ENCODE measurements around the gene DENND5A.

Gene DENND5A

DNA sequence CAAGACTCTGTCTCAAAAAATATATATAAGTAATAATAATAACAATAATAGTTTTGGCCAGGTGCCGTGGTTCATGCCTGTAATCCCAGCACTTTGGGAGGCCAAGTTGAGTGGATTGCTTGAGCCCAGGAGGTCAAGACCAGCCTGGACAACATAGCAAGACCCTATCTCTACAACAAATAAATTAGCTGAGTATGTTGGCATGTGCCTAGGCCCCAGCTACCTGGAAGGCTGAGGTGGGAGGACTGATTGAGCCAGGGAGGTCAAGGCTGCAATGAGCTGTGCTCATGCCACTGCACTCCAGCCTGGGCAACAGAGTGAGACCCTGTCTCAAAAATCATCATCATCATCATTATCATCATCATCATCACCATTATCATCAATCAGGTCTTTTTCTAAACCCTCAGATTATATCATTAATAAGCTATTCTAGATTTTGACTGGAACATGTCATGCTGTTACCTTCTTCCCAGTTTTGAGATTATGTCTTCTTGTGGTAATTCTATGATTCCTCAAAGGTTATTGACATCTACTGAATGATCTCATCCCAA is 39.3 kb downstream of the DENND5A start:
- TF ChIP-seq FOXP2 (optimal IDR thresholded peaks at IDR 0.05; ENCODE audit: borderline replicate concordance, extremely low read depth, extremely low read length, insufficient read depth) (no peak), SIN3A (IDR thresholded peaks at IDR 0.05; ENCODE audit: borderline replicate concordance, insufficient read depth, low read length) (no peak), TAF1 (IDR thresholded peaks at IDR 0.05; ENCODE audit: borderline replicate concordance, insufficient read depth, low read length) (no peak), POLR2AphosphoS5 (IDR thresholded peaks at IDR 0.05; ENCODE audit: low read depth, low read length) (no peak)
- TF ChIP-seq, protein P1, sequence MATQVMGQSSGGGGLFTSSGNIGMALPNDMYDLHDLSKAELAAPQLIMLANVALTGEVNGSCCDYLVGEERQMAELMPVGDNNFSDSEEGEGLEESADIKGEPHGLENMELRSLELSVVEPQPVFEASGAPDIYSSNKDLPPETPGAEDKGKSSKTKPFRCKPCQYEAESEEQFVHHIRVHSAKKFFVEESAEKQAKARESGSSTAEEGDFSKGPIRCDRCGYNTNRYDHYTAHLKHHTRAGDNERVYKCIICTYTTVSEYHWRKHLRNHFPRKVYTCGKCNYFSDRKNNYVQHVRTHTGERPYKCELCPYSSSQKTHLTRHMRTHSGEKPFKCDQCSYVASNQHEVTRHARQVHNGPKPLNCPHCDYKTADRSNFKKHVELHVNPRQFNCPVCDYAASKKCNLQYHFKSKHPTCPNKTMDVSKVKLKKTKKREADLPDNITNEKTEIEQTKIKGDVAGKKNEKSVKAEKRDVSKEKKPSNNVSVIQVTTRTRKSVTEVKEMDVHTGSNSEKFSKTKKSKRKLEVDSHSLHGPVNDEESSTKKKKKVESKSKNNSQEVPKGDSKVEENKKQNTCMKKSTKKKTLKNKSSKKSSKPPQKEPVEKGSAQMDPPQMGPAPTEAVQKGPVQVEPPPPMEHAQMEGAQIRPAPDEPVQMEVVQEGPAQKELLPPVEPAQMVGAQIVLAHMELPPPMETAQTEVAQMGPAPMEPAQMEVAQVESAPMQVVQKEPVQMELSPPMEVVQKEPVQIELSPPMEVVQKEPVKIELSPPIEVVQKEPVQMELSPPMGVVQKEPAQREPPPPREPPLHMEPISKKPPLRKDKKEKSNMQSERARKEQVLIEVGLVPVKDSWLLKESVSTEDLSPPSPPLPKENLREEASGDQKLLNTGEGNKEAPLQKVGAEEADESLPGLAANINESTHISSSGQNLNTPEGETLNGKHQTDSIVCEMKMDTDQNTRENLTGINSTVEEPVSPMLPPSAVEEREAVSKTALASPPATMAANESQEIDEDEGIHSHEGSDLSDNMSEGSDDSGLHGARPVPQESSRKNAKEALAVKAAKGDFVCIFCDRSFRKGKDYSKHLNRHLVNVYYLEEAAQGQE (IDR thresholded peaks at IDR 0.05; ENCODE audit: insufficient read depth in 1 of 2, low read depth in 2 of 2, low read length in 2 of 2) = no peak

DNA sequence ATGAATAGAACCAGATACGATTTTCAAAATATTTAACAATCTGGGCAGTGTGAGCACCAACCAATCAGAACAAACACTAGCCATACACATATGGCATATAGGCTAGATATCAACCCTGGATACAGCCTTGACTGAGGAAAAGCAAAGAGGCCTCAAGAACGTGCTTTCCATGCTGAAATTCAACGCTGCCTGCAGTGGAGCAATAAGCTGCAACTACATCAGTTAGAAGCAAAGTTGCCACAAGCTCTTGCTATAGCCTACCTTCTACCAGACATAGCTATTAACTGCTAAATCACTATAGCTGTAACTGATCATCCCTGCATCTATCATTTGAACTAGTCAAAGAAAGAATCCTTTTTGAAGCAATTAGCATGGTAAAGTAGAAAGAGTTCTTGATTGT is 42.5 kb downstream of the DENND5A start:
- TF ChIP-seq POLR2AphosphoS5 (IDR thresholded peaks at IDR 0.05; ENCODE audit: low read depth, low read length) = no peak
- no peak for TF ChIP-seq TAF1 (IDR thresholded peaks at IDR 0.05; ENCODE audit: borderline replicate concordance, insufficient read depth, low read length)
- no peak for TF ChIP-seq FOXP2 (optimal IDR thresholded peaks at IDR 0.05; ENCODE audit: borderline replicate concordance, extremely low read depth, extremely low read length, insufficient read depth)
- TF ChIP-seq, protein P1 (IDR thresholded peaks at IDR 0.05; ENCODE audit: insufficient read depth in 1 of 2, low read depth in 2 of 2, low read length in 2 of 2) = no peak
- TF ChIP-seq SIN3A (IDR thresholded peaks at IDR 0.05; ENCODE audit: borderline replicate concordance, insufficient read depth, low read length) = no peak

DNA sequence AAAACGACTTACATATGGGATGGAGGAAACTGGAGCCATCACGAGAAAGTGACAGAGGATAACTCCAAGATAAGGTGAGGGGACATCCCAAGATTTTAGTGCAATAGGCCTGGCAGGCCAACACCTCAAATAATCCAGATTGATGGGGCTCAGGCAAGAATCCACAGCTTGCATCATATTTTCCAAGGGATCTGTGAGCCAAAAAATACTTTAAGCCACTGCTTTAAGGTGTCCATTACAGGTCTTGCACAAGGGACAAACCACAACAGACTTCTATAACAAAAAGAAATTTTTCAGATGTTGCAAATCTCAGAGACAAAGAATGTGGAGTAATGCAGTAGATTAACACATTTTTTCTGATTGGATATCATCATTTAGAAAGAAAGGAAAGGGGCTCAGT is 45.6 kb downstream of the DENND5A start:
- TF ChIP-seq POLR2AphosphoS5 (IDR thresholded peaks at IDR 0.05; ENCODE audit: low read depth, low read length) (no peak), SIN3A (IDR thresholded peaks at IDR 0.05; ENCODE audit: borderline replicate concordance, insufficient read depth, low read length) (no peak), TAF1 (IDR thresholded peaks at IDR 0.05; ENCODE audit: borderline replicate concordance, insufficient read depth, low read length) (no peak), FOXP2 (optimal IDR thresholded peaks at IDR 0.05; ENCODE audit: borderline replicate concordance, extremely low read depth, extremely low read length, insufficient read depth) (no peak)
- TF ChIP-seq, protein P1 (IDR thresholded peaks at IDR 0.05; ENCODE audit: insufficient read depth in 1 of 2, low read depth in 2 of 2, low read length in 2 of 2) = no peak

DNA sequence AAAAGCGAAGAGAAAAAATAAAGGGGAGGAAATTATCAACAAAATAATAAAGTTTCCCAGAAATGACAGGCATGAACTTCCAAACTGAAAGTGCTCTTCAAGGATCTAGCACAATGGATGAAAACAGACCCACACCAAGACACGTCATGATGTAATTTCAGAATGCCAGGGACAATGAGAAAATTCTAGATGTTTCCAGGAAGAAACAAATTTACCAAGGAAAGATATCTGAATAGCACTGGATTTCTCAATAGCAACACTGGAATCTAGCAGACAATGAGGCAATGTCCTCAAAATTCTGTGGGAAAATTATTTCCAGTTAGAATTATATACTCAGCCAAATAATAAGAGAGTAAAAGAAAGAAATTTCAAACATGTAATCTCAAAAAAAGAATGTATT is 46.0 kb downstream of the DENND5A start:
- TF ChIP-seq FOXP2 (optimal IDR thresholded peaks at IDR 0.05; ENCODE audit: borderline replicate concordance, extremely low read depth, extremely low read length, insufficient read depth) (no peak), SIN3A (IDR thresholded peaks at IDR 0.05; ENCODE audit: borderline replicate concordance, insufficient read depth, low read length) (no peak), POLR2AphosphoS5 (IDR thresholded peaks at IDR 0.05; ENCODE audit: low read depth, low read length) (no peak), TAF1 (IDR thresholded peaks at IDR 0.05; ENCODE audit: borderline replicate concordance, insufficient read depth, low read length) (no peak)
- TF ChIP-seq, protein P1 (IDR thresholded peaks at IDR 0.05; ENCODE audit: insufficient read depth in 1 of 2, low read depth in 2 of 2, low read length in 2 of 2) = no peak

Measured in PFSK-1 (cell line).